Ectodermal cell (in vitro differentiated cells): ENCODE data around the gene CAV3.
"Not testable (repeated sequence)": the region's sequence is repeated elsewhere in the genome, so short reads cannot be mapped to it uniquely, and the experiment has no call there.

Source experiments
- H3K27ac ChIP-seq: 2 replicates; pipeline ENCODE4 v1.7.0; 2013; ENCODE audit warnings: mild to moderate bottlenecking, low read depth, low read length; ENCODE audit not compliant: insufficient read depth, poor library complexity, severe bottlenecking
- H3K27me3 ChIP-seq: 2 replicates; pipeline ENCODE4 v1.7.0; 2013; ENCODE audit warnings: mild to moderate bottlenecking, low read length; ENCODE audit not compliant: insufficient read depth, control insufficient read depth, poor library complexity, severe bottlenecking
- H3K36me3 ChIP-seq: one replicate; pipeline ENCODE4 v1.7.0; 2013; ENCODE audit warnings: low read length; ENCODE audit not compliant: control insufficient read depth, insufficient read depth
- H3K4me1 ChIP-seq: one replicate; pipeline ENCODE4 v1.7.0; 2013; ENCODE audit warnings: low read length; ENCODE audit not compliant: control insufficient read depth, insufficient read depth
- H3K4me3 ChIP-seq: 2 replicates; pipeline ENCODE4 v1.7.0; 2013; ENCODE audit warnings: low read depth, low read length, control low read depth; ENCODE audit not compliant: insufficient read depth
- H3K9me3 ChIP-seq: 2 replicates; pipeline ENCODE4 v1.7.0; 2013; ENCODE audit warnings: mild to moderate bottlenecking, low read length, moderate library complexity; ENCODE audit not compliant: control insufficient read depth
- WGBS, 2 experiments: methylation state at CpG; one replicate each; pipeline ENCODE4 v1.1.7; 2013; ENCODE audit warnings: missing lambda C conversion rate in 2 of 2; 5-methylcytosine and 5-hydroxymethylcytosine counted together

CAV3 gene

DNA sequence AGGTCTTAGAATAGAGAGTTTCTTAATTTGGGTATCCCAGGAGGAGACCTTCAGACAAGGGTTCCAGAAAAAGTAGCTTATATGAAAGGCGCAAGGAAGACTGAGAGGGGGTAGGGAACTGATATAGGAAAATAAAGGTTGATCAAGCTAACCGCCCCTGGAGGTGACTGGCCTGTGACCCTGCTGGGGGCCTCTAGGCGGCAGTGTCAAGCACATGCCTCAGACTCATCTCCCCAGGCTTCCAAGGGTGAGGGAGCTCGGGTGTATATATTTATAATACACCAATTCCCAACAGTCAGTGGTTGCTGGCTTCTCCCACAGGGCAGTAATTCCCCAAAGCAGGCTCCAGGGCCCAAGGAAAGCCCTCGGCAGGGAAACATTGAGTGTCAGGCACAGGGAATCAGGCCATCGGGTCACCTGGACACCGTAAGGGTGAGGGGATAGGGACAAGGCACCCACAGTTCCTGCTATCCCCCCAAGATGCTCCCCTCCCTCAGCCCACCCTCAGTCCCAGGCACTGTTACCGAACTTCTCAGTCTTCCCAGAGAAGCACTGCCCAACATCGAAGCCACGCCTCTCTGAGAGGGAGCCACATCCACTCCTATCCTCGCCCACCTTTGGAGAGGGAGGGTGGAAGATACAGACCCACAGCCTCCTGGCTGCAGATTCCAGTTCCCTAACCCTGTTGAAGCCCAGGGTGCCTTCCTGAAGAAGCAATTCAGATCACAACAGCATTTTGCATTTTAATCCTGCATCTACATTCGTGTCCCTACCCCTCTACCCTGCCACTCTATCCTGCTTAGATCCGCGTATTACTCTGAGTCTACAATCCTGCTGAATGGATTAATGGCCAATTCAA, 19.5 kb upstream of the CAV3 start:
- Histone ChIP-seq H3K36me3 (no peaks in the 10 kb centered on the region), H3K4me3 (no peak overlapping the region), H3K27me3 (peaks cover 15% of the 10 kb centered on the region), H3K9me3 (no peaks in the 10 kb centered on the region), H3K4me1 (no peaks in the 10 kb centered on the region), H3K27ac (no peak overlapping the region)
- 54 to 59% methylated on average over 13 to 14 of the region's 14 CpGs for WGBS, 2 experiments

DNA sequence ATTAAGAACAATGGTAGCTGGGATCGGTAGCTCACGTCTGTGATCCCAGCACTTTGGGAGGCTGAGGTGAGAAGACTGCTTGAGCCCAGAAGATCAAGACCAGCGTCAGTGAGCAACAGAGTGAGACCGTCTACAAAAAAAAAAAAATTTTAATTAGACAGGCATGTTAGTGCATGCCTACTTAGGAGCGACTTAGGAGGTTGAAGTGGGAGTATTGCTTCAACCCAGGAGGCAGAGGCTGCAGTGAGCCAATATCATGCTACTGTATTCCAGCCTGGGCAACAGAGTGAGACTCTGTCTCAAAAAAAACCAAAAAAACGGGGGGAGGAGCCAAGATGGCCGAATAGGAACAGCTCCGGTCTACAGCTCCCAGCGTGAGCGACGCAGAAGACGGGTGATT, 17.8 kb upstream of the CAV3 start:
- not testable (repeated sequence) for H3K4me3 ChIP-seq, H3K9me3 ChIP-seq, H3K36me3 ChIP-seq, H3K27ac ChIP-seq, H3K4me1 ChIP-seq
- H3K27me3 ChIP-seq, result peaks cover 15% of the 10 kb centered on the region
- WGBS, 2 experiments, result 75 to 83% methylated on average over 12 of the region's 12 CpGs

DNA sequence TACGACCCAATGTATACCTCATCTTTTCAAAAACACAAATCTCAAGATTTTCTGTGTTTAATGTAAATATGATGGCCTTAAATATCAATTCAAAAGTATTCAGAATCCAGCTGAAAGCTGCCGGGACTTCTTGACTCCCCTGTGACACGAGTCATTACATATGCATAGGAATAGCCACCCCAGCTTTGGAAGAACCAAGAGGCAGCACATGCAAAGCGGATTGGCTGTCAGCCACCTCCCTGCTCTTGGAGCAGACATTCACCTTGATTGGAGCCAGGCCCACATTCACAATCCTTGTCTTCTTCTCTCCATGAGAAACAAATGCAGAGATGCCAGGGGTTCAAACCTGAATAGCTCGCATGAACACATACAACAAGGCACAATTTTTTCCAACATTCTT, 10.8 kb upstream of the CAV3 start:
- Histone ChIP-seq H3K9me3 (no peaks in the 10 kb centered on the region), H3K36me3 (no peaks in the 10 kb centered on the region), H3K27me3 (no peaks in the 10 kb centered on the region), H3K4me1 (no peaks in the 10 kb centered on the region), H3K27ac (no peak overlapping the region), H3K4me3 (no peak overlapping the region)
- 67 to 68% methylated on average over 4 of the region's 5 CpGs for WGBS, 2 experiments

DNA sequence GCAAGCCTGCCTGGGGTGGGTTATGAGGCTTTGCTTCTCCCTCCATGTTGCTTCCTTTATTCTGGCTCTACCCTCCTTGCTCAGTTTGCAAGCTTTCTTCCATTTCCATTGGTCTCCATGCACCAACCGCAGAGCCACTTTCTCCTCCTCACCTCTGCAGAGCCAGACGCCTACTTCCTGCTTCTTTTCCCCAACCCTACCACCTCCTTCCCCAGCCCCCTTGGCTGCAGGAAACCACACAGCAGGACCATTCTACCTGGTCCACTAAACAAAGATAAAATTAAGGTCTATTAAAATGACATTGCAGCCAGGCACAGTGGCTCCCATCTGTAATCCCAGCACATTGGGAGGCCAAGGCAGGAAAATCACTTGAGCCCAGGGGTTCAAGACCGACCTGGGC, 10.0 kb upstream of the CAV3 start:
- no peaks in the 10 kb centered on the region for H3K36me3 ChIP-seq
- H3K9me3 ChIP-seq, result no peaks in the 10 kb centered on the region
- 81 to 83% methylated on average over 3 of the region's 3 CpGs for WGBS, 2 experiments
- no peaks in the 10 kb centered on the region for H3K4me1 ChIP-seq
- no peak overlapping the region for H3K4me3 ChIP-seq
- H3K27ac ChIP-seq, result no peak overlapping the region
- no peaks in the 10 kb centered on the region for H3K27me3 ChIP-seq

DNA sequence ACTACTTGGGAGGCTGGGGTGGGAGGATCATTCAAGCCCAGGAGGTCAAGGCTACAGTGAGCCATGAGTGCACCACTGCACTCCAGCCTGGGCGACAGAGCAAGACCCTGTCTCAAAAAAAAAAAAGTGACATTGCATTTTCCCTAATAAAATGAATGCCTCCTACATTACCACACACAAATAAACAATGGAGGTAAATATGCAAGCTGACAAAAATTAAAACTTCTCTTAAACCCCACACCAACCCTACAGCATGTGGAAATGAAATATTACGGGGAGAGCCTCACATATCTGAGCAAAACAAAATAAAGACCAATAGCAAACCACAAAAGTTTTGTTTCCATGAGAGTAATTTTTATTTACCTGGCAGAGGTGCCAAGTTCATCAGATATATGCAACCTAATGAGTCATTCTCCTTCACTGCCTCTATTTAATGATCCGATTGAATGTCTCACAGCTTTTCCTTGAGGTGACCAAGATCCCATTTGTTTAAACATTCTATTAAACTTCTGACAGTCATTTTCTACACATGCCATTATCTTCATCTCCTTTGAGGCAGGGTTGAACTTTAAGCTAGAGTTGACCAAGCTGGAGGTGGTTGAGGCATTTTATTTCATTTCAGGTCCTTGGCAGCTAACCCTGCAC, 9.4 kb upstream of the CAV3 start:
- Histone ChIP-seq H3K36me3 (no peaks in the 10 kb centered on the region), H3K27me3 (no peaks in the 10 kb centered on the region), H3K4me3 (no peak overlapping the region), H3K4me1 (no peaks in the 10 kb centered on the region), H3K27ac (no peak overlapping the region), H3K9me3 (no peaks in the 10 kb centered on the region)
- WGBS, 2 experiments, result 93 to 97% methylated on average over 3 of the region's 3 CpGs

DNA sequence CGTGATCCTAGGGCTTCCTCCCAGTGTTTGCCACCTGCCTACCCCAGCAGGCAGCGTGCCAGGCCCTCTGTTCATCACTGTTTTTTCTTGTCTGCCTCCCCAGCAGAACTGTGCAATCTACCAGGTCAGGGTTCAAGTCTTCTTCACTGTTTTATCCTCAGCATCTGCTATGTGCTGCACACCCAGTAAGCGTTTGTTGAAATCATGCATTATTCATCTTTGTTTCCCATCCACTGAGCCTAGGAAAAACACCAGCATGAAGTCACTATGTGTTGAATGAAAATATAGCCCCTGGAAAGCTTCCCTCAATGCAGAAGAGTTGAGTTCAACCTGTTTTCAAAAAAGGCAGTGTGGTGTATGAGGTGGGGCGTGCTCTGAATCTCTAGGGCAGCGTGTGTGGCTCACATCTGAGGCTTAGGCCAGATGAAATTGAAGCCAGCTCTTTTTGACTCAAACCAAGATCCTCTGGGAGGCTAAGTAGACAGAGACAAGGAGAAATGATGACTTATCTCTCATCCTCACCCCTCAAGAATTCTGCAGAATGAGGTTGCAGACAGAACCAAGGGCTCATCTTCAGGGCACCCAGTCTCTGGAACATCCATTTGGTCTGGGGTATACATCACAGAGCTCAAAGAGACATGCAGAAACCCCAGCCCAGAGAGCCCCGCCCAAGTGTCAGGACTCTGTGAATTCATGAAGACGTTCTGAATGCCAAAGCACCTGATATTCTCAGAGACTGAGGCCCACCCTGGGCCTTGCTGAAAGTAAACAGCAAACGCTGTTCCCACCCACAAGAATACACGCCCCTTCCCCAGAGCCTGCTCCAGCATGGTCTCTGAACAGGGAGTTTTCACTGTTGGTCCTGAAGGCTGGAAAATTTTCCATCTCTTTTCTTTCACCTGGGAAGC, 5.7 kb upstream of the CAV3 start:
- H3K27ac ChIP-seq, result no peak overlapping the region
- H3K4me1 ChIP-seq, result no peaks in the 10 kb centered on the region
- no peaks in the 10 kb centered on the region for H3K9me3 ChIP-seq
- no peaks in the 10 kb centered on the region for H3K36me3 ChIP-seq
- H3K4me3 ChIP-seq, result no peak overlapping the region
- 89 to 90% methylated on average over 9 of the region's 9 CpGs for WGBS, 2 experiments
- no peaks in the 10 kb centered on the region for H3K27me3 ChIP-seq

DNA sequence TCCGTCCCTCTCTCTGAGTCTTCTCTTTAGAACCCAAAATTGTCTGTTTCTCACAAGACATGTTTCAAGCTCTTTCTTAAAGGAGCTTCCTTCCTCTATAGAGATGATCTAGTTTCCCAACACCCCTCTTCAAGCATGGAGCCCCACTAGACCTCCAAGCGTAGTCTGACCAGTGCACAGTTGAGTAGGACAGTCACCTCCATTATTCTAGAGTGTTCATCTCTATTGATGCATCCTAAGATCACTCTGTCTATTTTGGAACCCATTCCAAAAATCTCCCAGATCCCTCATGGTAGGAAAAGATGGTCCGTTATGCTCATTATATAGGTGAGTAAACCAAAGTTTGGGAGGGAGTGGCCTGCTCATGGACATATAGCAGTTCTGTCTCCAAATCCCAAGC, 4.1 kb upstream of the CAV3 start:
- Histone ChIP-seq H3K27ac (no peak overlapping the region), H3K9me3 (no peaks in the 10 kb centered on the region), H3K4me1 (peaks cover 6% of the 10 kb centered on the region), H3K27me3 (no peaks in the 10 kb centered on the region), H3K4me3 (no peak overlapping the region), H3K36me3 (no peaks in the 10 kb centered on the region)
- WGBS, 2 experiments, result 95 to 100% methylated on average over 3 of the region's 3 CpGs

DNA sequence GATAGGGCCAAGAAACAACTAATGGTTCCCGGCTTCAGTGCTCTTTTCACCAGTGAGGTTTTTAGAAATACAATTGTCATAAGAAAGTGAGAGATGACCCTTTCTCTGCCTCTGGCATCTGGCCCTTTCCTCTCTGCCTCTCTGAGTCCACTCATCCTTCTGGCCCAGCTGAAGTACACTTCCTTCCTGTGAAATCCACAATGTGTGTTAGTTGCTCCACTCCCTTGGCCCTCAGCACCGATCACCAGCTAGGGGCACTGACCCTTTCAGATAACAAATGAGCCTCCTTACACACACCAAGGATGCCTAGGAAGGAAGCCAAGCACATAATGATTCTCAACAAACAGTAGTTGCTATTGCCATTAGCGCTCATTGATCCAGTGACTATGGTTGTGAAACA, 2.9 kb upstream of the CAV3 start:
- WGBS, 2 experiments, result 90 to 96% methylated on average over 3 of the region's 3 CpGs
- Histone ChIP-seq H3K4me1 (peaks cover 6% of the 10 kb centered on the region), H3K27me3 (no peaks in the 10 kb centered on the region), H3K4me3 (no peak overlapping the region), H3K9me3 (no peaks in the 10 kb centered on the region), H3K36me3 (no peaks in the 10 kb centered on the region), H3K27ac (no peak overlapping the region)

DNA sequence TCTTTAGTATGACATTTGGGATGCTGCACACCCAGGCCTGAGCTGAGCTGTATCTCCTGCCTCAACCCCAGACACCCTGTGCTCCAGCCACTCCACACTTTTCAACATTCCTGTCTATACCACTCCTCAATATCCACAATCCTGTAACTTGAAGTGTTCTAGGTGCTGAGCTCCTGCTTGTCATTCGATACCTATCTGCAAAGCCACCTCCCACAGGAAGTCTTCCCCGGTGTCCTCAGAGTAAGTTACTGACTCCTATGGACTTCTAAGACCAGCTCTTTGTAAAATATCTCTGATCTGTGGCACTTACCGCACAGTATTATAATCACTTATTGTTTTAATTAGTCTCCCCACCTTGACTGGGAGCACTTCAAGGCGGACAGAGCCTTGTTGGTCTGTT, 1.2 kb upstream of the CAV3 start:
- 78% methylated on average over 4 of the region's 4 CpGs for WGBS, 2 experiments
- no peaks in the 10 kb centered on the region for H3K36me3 ChIP-seq
- no peak overlapping the region for H3K4me3 ChIP-seq
- peaks cover 6% of the 10 kb centered on the region for H3K4me1 ChIP-seq
- H3K27ac ChIP-seq, result no peak overlapping the region
- no peaks in the 10 kb centered on the region for H3K9me3 ChIP-seq
- no peaks in the 10 kb centered on the region for H3K27me3 ChIP-seq
